HG03064 (cell line): ENCODE measurements around the gene PSMD11.
A peak's percentile ranks its signal among the peaks of the same experiment; 100 is the strongest.
"Not testable (repeated sequence)": the region's sequence is repeated elsewhere in the genome, so short reads cannot be mapped to it uniquely, and the experiment has no call there.

Experiments
- ATAC-seq: cut with Tn5 transposase; IDR thresholded peaks from one replicate; pipeline ENCODE4 v1.9.1; 2021; ENCODE audit warnings: low read depth; ENCODE audit not compliant: unreplicated experiment

Gene PSMD11

GRCh38 chr17:32444301-32445073, at the start of gene PSMD11:
PSMD11 (plus strand) TSS chr17:32444510; CDS start chr17:32444524, 14 bp downstream.
- ATAC-seq, result peak; percentile 89

GRCh38 chr17:32396343-32396742, 48.0 kb upstream of the PSMD11 start:
- ATAC-seq, result no peak

DNA sequence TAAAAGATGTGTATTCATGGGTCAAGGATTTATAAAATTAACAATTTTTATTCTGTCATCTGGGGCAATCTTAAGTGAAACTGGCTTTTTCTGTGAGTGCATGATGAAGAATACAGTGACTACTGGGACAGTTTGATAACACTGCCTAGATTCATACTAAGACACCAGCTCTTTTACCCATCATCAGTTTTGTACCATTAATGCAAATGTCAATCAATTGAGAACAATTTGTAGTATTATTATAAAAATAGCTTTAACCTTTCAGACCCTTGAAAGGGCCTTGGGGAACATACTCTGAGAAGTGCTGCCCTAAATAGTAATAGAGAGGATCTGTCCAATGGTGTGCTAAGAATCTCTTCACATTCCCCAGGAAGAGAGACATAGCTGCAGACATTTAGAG, 45.4 kb upstream of the PSMD11 start:
- no peak for ATAC-seq

GRCh38 chr17:32410085-32410484, 34.2 kb upstream of the PSMD11 start:
- ATAC-seq, result not testable (repeated sequence)

- ATAC-seq, result no peak
Measured at GRCh38 chr17:32426894-32427293, 17.4 kb upstream of the PSMD11 start.

- no peak for ATAC-seq
Measured at GRCh38 chr17:32429598-32429997, 14.7 kb upstream of the PSMD11 start.

- ATAC-seq, result no peak
Measured at GRCh38 chr17:32440722-32441121, 3.6 kb upstream of the PSMD11 start.

DNA sequence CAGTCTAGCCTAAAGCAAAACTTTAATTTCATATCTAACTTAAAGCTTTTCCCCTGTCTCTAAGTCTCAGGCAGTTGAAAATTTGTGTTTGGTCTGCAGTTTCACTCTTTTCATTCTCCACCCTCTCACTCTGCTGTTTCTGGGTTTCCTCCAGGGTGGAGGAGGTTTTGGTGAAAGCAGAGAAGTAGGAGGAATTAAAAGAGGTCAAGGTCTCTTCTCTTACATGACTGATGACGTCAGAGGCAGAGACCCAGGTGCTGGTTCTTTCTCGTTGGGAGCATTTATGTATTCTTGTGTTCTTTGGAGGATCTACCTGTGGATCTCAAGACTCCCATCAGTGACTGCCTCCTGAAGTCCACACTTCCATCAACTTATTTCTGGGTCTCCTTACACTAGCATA, 2.4 kb upstream of the PSMD11 start:
- no peak for ATAC-seq

DNA sequence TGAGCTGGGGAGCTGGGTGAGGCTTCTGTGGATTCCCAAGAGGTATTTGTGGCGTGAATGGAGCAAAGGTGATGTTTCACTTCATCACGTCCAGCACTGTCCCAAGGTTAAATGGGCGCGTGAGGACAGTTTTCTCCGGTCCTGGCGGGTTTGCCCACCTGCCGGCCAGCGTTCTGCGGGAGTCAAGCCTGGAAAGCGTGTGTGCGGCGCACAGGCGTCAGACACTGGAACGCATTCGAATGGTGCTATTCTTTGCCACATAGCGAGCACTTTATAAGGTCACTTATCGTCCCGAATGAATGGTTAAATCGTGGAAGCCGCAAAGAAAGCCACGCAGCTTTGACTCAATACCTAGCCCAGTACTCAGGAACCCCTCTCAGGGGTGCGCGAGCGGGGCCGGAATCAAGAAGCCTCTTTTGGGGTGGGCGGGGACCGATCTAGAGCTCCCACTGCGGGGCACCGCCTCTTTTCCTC, 446 bp upstream of the PSMD11 start:
- ATAC-seq, result no peak

DNA sequence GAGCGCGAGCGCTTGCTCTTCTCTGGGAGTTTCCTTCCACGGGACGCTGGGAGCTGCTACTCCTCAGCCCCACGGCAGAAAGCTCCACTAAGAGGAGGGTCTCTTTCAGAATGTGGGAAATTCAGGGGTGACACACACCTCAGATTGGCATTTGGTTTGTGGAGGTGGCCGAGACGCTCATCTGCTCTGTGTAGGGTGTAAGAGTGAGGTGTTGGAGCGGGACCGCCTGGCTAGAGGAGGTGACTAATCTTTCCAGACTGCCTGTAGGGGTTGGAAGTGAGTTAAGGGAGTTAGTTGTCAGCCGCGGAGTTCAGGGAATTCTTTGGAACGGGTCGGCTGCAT, 735 bp downstream of the PSMD11 start:
- no peak for ATAC-seq

GRCh38 chr17:32445497-32445896, 1.2 kb downstream of the PSMD11 start:
- no peak for ATAC-seq

DNA sequence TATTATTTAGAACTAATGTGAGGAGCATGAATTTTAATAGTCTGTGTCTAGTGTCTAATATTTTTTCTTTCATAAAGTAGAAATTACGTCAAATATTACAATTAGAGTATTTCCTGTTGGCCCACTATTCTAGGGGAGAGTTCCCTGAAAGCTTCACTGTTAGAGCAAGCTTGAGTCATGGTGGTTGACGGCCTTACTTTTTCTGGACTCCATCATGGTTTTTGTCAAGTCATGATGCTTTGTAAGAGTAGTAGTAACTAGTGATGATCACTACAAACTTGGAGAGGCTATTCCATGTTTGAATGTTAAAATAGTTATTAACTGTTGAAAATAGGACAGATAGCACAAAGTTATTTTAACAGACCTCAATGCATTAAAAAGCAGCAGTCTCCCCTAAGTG, 1.7 kb downstream of the PSMD11 start:
- no peak for ATAC-seq

DNA sequence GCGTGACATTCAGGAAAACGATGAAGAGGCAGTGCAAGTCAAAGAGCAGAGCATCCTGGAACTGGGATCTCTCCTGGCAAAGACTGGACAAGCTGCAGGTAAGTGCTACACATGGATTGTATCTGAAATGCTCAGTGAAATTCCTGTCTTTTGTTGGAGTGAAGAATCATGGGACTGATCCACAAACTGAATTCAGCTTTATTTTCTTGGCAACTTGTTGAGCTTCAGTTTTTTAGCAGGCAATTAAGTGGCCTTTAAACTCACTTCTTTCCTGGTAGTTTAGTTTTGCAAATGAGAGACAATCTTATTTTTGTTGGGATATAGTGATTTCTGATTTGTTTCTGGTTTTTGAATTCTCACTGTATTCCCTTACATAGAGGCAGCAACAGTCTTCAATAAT, 2.6 kb downstream of the PSMD11 start:
- ATAC-seq, result no peak

GRCh38 chr17:32449963-32450362, 5.7 kb downstream of the PSMD11 start:
- ATAC-seq, result no peak

DNA sequence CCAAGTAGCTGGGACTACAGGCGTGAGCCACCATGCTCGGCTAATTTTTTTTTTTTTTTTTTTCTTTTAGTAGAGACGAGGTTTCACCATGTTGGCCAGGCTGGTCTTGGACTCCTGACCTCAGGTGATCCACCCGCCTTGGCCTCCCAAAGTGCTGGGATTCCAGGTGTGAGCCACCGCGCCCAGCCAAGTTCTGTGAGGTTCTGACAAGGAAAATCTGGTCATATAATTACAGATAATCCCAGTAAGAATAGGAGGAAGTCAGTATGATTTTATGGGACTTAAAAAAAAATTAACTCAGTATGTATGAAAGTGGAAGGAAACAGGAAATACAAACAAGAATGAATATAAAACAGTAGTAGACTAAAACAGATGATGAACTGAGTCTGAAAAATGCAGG, 6.1 kb downstream of the PSMD11 start:
- ATAC-seq, result not testable (repeated sequence)

- ATAC-seq, result no peak
Measured at GRCh38 chr17:32451879-32452278, 7.6 kb downstream of the PSMD11 start.

- ATAC-seq, result no peak
Measured at GRCh38 chr17:32452281-32452680, 8.0 kb downstream of the PSMD11 start.

DNA sequence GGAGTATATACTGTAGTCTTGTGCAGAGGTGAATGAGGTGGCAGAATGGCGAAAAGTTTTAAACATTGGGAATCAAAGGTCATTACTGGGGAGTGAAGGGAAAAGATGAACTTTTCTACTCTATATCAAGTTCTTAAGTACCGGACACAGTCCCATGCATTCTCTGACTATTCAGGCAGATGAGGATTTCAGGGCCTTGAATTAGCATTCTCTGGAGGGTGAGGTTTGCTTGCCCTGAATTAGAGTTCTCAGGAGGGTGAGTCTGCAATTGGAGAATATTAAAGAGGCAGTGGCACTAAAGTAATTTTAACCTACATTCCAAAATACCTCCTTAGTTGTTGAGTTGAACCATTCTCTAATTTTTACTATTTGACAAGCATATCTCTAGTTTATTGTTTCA, 9.1 kb downstream of the PSMD11 start:
- ATAC-seq, result no peak

- ATAC-seq, result no peak
Measured at GRCh38 chr17:32458371-32458770, 14.1 kb downstream of the PSMD11 start.

- ATAC-seq, result no peak
Measured at GRCh38 chr17:32460054-32460453, 15.7 kb downstream of the PSMD11 start.

GRCh38 chr17:32461498-32461852, 17.2 kb downstream of the PSMD11 start:
- no peak for ATAC-seq

- ATAC-seq, result no peak
Measured at GRCh38 chr17:32461853-32462617, 17.7 kb downstream of the PSMD11 start.
